Stimulated activated CD4-positive, alpha-beta T cell treated with anti-CD3 and anti-CD28 coated beads, Interleukin-4, amount 100 ng/mL, for 1 hour (primary cell): Measurements from ENCODE around the gene SEC31B.
A peak's percentile ranks its signal among the peaks of the same experiment; 100 is the strongest.

Experiments
- DNase-seq: peaks from one replicate; pipeline ENCODE4 v3.0.0-alpha.2; 2020

SEC31B gene

GRCh38 chr10:100519311-100520051 lies at the start of gene SEC31B:
Gene SEC31B (minus strand): TSS chr10:100519861. CDS start chr10:100516952, 2,909 bp downstream.
- no peak for DNase-seq

- DNase-seq, result no peak
Measured at GRCh38 chr10:100568912-100569311, 49.3 kb upstream of the SEC31B start.

- DNase-seq, result no peak
Measured at GRCh38 chr10:100567826-100568225, 48.2 kb upstream of the SEC31B start.

GRCh38 chr10:100567249-100567648 lies 47.6 kb upstream of the SEC31B start:
- no peak for DNase-seq

- DNase-seq, result no peak
Measured at GRCh38 chr10:100566561-100566960, 46.9 kb upstream of the SEC31B start.

- no peak for DNase-seq
Measured at GRCh38 chr10:100565206-100565985, 45.7 kb upstream of the SEC31B start.

GRCh38 chr10:100562008-100562672 lies 42.5 kb upstream of the SEC31B start:
- peak; percentile 80 for DNase-seq

- no peak for DNase-seq
Measured at GRCh38 chr10:100561005-100561404, 41.3 kb upstream of the SEC31B start.

GRCh38 chr10:100560248-100560647 lies 40.6 kb upstream of the SEC31B start:
- DNase-seq, result no peak

GRCh38 chr10:100554902-100555301 lies 35.2 kb upstream of the SEC31B start:
- DNase-seq, result no peak

GRCh38 chr10:100553929-100554328 lies 34.3 kb upstream of the SEC31B start:
- DNase-seq, result no peak

- DNase-seq, result no peak
Measured at GRCh38 chr10:100551738-100552137, 32.1 kb upstream of the SEC31B start.

GRCh38 chr10:100551196-100551595 lies 31.5 kb upstream of the SEC31B start:
- no peak for DNase-seq

- DNase-seq, result no peak
Measured at GRCh38 chr10:100544950-100545349, 25.3 kb upstream of the SEC31B start.

- DNase-seq, result no peak
Measured at GRCh38 chr10:100537475-100537874, 17.8 kb upstream of the SEC31B start.

- DNase-seq, result peak; percentile 84
Measured at GRCh38 chr10:100535715-100536353, 16.2 kb upstream of the SEC31B start, which contains the start of gene HIF1AN. Gene HIF1AN (plus strand): TSS chr10:100535943. CDS start chr10:100535959, 16 bp downstream.

GRCh38 chr10:100535338-100535714 lies 15.7 kb upstream of the SEC31B start:
- no peak for DNase-seq

- DNase-seq, result no peak
Measured at GRCh38 chr10:100534726-100535125, 15.1 kb upstream of the SEC31B start.

GRCh38 chr10:100531761-100532160 lies 12.1 kb upstream of the SEC31B start:
- no peak for DNase-seq

- peak; percentile 85 for DNase-seq
Measured at GRCh38 chr10:100529475-100530298, 10.0 kb upstream of the SEC31B start, which contains the start of gene NDUFB8. Gene NDUFB8 (minus strand): TSS chr10:100529871. CDS start chr10:100529851, 20 bp downstream.

- DNase-seq, result no peak
Measured at GRCh38 chr10:100528921-100529474, 9.3 kb upstream of the SEC31B start.
